Stomach (tissue), 4 donors: Measurements from ENCODE around the gene ZMYND8.

ENCODE experiments used
- POLR2A ChIP-seq, 4 donors: fragments of 450-650 bp; IDR thresholded peaks; one replicate each; pipeline ENCODE4 v1.6.1; 2016; ENCODE audit warnings: antibody characterized with exemption in 4 of 4, control low read depth in 2 of 4, mild to moderate bottlenecking in 1 of 4, moderate library complexity in 1 of 4
- POLR2AphosphoS5 ChIP-seq, 3 donors: sonication (generic); formaldehyde crosslinking; IDR thresholded peaks; one replicate each; pipeline ENCODE4 v1.6.1; 2016; ENCODE audit warnings: antibody characterized with exemption in 3 of 3

DNA sequence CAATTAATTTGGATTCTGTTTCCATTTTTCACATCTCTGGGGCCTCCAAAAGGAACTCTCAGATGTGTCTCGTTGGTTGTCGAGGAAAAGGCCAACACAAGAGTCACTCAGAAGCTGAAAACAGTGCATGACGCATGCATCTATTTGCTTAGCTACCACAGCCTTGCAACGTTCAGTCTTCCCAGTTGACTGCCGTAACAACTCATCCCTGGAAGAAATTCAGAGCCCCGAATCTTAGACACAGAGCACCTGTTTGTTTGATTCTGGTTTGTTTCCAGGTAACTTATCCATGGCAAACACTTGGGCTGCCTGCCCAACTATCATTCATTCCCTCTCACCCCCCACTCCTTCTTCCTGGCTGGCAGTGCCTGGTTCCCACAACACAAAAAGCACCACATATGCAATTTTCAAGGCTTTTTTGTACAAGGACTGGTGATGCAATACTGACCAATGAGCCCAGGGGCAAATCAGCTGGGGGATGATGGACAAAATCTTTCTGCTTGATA lies 60.5 kb downstream of the ZMYND8 start:
- TF ChIP-seq POLR2A (IDR thresholded peaks at IDR 0.05) = no peak
- TF ChIP-seq POLR2AphosphoS5 (IDR thresholded peaks at IDR 0.05) = no peak
